Peyer's patch (tissue), 4 donors: Measurements from ENCODE around the gene ENOPH1.

Source experiments
- POLR2A ChIP-seq, 2 donors: fragments of 450-650 bp; IDR thresholded peaks; one replicate each; pipeline ENCODE4 v1.5.1; 2017; ENCODE audit warnings: antibody characterized with exemption in 2 of 2, mild to moderate bottlenecking in 2 of 2, moderate library complexity in 2 of 2
- TF ChIP-seq, protein P1 (sequence below), 6 experiments: fragments of 450-650 bp in 4 of 6; fragments of 200-600 bp in 2 of 6; sonication (generic) in 1 of 6; IDR thresholded peaks; one replicate each; pipeline ENCODE4 v1.5.1; 2017 to 2019; ENCODE audit warnings: antibody characterized with exemption in 6 of 6, mild to moderate bottlenecking in 3 of 6, moderate library complexity in 1 of 6

DNA sequence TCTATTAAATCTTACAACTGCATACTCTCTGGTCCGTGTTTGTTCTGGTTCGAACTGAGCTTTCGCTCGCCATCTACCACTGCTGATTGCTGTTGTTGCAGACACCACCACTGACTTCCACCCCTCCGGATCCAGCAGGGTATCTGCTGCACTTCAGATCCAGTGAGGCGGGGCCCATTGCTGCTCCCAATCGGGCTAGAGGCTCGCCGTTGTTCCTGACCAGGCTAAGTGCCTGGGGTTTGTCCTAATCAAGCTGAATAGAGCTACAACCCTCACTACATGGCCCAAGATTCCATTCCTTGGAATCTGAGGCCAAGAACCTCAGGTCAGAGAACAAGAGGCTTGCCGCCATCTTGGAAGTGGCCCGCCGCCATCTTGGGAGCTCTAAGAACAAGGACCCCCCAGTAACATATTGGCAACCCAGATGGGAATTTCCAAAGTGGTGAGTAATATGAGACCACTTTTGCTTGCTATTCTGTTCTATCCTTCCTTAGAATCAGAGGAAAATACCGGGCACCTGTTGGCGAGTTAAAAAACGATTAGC is 43.3 kb downstream of the ENOPH1 start:
- TF ChIP-seq, protein P1, sequence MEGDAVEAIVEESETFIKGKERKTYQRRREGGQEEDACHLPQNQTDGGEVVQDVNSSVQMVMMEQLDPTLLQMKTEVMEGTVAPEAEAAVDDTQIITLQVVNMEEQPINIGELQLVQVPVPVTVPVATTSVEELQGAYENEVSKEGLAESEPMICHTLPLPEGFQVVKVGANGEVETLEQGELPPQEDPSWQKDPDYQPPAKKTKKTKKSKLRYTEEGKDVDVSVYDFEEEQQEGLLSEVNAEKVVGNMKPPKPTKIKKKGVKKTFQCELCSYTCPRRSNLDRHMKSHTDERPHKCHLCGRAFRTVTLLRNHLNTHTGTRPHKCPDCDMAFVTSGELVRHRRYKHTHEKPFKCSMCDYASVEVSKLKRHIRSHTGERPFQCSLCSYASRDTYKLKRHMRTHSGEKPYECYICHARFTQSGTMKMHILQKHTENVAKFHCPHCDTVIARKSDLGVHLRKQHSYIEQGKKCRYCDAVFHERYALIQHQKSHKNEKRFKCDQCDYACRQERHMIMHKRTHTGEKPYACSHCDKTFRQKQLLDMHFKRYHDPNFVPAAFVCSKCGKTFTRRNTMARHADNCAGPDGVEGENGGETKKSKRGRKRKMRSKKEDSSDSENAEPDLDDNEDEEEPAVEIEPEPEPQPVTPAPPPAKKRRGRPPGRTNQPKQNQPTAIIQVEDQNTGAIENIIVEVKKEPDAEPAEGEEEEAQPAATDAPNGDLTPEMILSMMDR (IDR thresholded peaks at IDR 0.05) = no peak
- no peak for TF ChIP-seq POLR2A (IDR thresholded peaks at IDR 0.05)
